ENCODE measurements around the gene RDH12.
A peak's percentile ranks its signal among the peaks of the same experiment; 100 is the strongest.

Gene RDH12

GRCh38 chr14:67683842-67684241 lies 17.8 kb upstream of the RDH12 start:
- TF ChIP-seq CTCF (conservative IDR thresholded peaks at IDR 0.05; ENCODE audit: low read length): no peak
- H3K4me3 ChIP-seq (ENCODE audit: low read length): no peak overlapping the region
- no peak for DNase-seq (ENCODE audit: low read depth)

- no peak for DNase-seq (ENCODE audit: low read depth)
- no peak overlapping the region for H3K4me3 ChIP-seq (ENCODE audit: low read length)
- no peak for TF ChIP-seq CTCF (conservative IDR thresholded peaks at IDR 0.05; ENCODE audit: low read length)
Measured at GRCh38 chr14:67690011-67690410, 11.7 kb upstream of the RDH12 start.

- DNase-seq (ENCODE audit: low read depth): peak; percentile 77
- H3K4me3 ChIP-seq (ENCODE audit: low read length): peak overlapping the region; percentile 95
- no peak for TF ChIP-seq CTCF (conservative IDR thresholded peaks at IDR 0.05; ENCODE audit: low read length)
Measured at GRCh38 chr14:67694791-67695393, 6.8 kb upstream of the RDH12 start.

- peak within 1 kb of the TSS; percentile 95 for H3K4me3 ChIP-seq (ENCODE audit: low read length)
- no peak for TF ChIP-seq CTCF (conservative IDR thresholded peaks at IDR 0.05; ENCODE audit: low read length)
- peak; percentile 86 for DNase-seq (ENCODE audit: low read depth)
Measured at GRCh38 chr14:67695394-67695949, 6.2 kb upstream of the RDH12 start, which contains the start of gene RDH11. Gene RDH11 (minus strand): TSS chr14:67695764. CDS start chr14:67695703, 61 bp downstream.

- DNase-seq (ENCODE audit: low read depth): no peak
- no peak overlapping the region for H3K4me3 ChIP-seq (ENCODE audit: low read length)
- TF ChIP-seq CTCF (conservative IDR thresholded peaks at IDR 0.05; ENCODE audit: low read length): no peak
Measured at GRCh38 chr14:67697006-67697405, 4.7 kb upstream of the RDH12 start.

- no peak for TF ChIP-seq CTCF (conservative IDR thresholded peaks at IDR 0.05; ENCODE audit: low read length)
- DNase-seq (ENCODE audit: low read depth): no peak
- no peak overlapping the region for H3K4me3 ChIP-seq (ENCODE audit: low read length)
Measured at GRCh38 chr14:67698179-67698578, 3.5 kb upstream of the RDH12 start.

- DNase-seq (ENCODE audit: low read depth): no peak
- TF ChIP-seq CTCF (conservative IDR thresholded peaks at IDR 0.05; ENCODE audit: low read length): no peak
- no peak overlapping the region for H3K4me3 ChIP-seq (ENCODE audit: low read length)
Measured at GRCh38 chr14:67703997-67704396, 2.3 kb downstream of the RDH12 start.
